HepG2 (cell line): Measurements from ENCODE around the gene MAPK8IP1. TPM values are rescaled to one million over a fixed set of nuclear protein-coding genes. Genes with fewer than 3 reads are reported as not detected.

ENCODE experiments used
- ATAC-seq: fragments of 200-7000 bp; cut with Tn5 transposase; 3 replicates; pipeline ENCODE4 v1.9.1; 2020; ENCODE audit warnings: mild to moderate bottlenecking, moderate library complexity
- BruUV-seq: library from RNA; stranded (reverse); fragments of 400-500 nt; replicated peaks from 2 replicates; lab custom pipeline; 2021; lab: Mats Ljungman, UMichigan
- CTCF ChIA-PET: fragments of 300-600 bp; formaldehyde crosslinking; extraction: SDS; loops from one replicate; lab custom pipeline; 2021; ENCODE audit warnings: low total read pairs, inconsistent platforms, low intra/inter-chr PET ratio; lab: Yijun Ruan, JAX
- POLR2A ChIA-PET: fragments of 350-600 bp; sonication (Branson Sonifier 250); formaldehyde crosslinking; loops from one replicate; lab custom pipeline; 2020; ENCODE audit warnings: antibody characterized with exemption, inconsistent platforms; lab: Yijun Ruan, JAX
- DNase-seq: peaks from one replicate; pipeline ENCODE4 v3.0.0-alpha.2; 2015; ENCODE audit warnings: low spot score
- FAIRE-seq: peaks from 3 replicates; lab custom pipeline; 2011; peaks lifted over from hg19 to GRCh38; lab: Jason Lieb, UNC
- H2AFZ ChIP-seq: one replicate; pipeline ENCODE4 v1.6.1; 2011; ENCODE audit warnings: low read length, inconsistent platforms
- H3K27ac ChIP-seq: fragments of 300-600 bp; 3 replicates; pipeline ENCODE4 v1.8.0; 2011; ENCODE audit warnings: mixed run types, mild to moderate bottlenecking, mixed read lengths, low read length, inconsistent platforms; ENCODE audit not compliant: insufficient read depth; ENCODE audit errors: extremely low read length
- H3K27me3 ChIP-seq, 2 experiments: fragments of 200-600 bp in 1 of 2; 2 replicates in 1 of 2; 3 replicates in 1 of 2; pipeline versions ENCODE4 v1.6.0 to v1.8.0; 2011; ENCODE audit warnings: low read length in 2 of 2, mild to moderate bottlenecking in 2 of 2, moderate library complexity in 2 of 2, inconsistent platforms in 1 of 2; ENCODE audit not compliant: insufficient read depth in 2 of 2, control insufficient read depth in 1 of 2
- H3K36me3 ChIP-seq, 2 experiments: fragments of 200-600 bp in 1 of 2; replicated peaks in 1 of 2; 2 replicates in 1 of 2; 3 replicates in 1 of 2; pipeline versions ENCODE4 v1.5.1 to v1.8.0; 2011; ENCODE audit warnings: low read length in 2 of 2, inconsistent platforms in 1 of 2; ENCODE audit not compliant: insufficient read depth in 2 of 2, control insufficient read depth in 1 of 2
- H3K4me1 ChIP-seq: 2 replicates; pipeline ENCODE4 v1.5.1; 2012; ENCODE audit warnings: low read length, inconsistent platforms; ENCODE audit not compliant: insufficient read depth
- H3K4me2 ChIP-seq: 2 replicates; pipeline ENCODE4 v1.6.0; 2011; ENCODE audit warnings: low read depth, low read length, inconsistent platforms
- H3K4me3 ChIP-seq, 3 experiments: fragments of 200-600 bp in 1 of 3; sonication (generic), shearing (Covaris generic) in 1 of 3; replicated peaks in 1 of 3; 2 replicates each; pipeline ENCODE4 v1.5.1; 2011 to 2016; ENCODE audit warnings: low read length in 3 of 3, inconsistent platforms in 2 of 3, low read depth in 2 of 3, mild to moderate bottlenecking in 2 of 3, control low read depth in 1 of 3, mixed read lengths in 1 of 3; ENCODE audit not compliant: insufficient read depth in 1 of 3
- H3K79me2 ChIP-seq: one replicate; pipeline ENCODE4 v1.6.1; 2011; ENCODE audit warnings: low read length, inconsistent platforms; ENCODE audit not compliant: insufficient read depth
- H3K9ac ChIP-seq: 2 replicates; pipeline ENCODE4 v1.6.0; 2011; ENCODE audit warnings: mild to moderate bottlenecking, low read depth, low read length, inconsistent platforms; ENCODE audit not compliant: insufficient read depth
- H3K9me3 ChIP-seq: 2 replicates; pipeline ENCODE4 v1.5.1; 2012; ENCODE audit warnings: mild to moderate bottlenecking, low read length
- H4K20me1 ChIP-seq: 2 replicates; pipeline ENCODE4 v1.6.0; 2011; ENCODE audit warnings: inconsistent platforms, mild to moderate bottlenecking, low read length, moderate library complexity; ENCODE audit not compliant: insufficient read depth
- ARID2 ChIP-seq: sonication (generic); formaldehyde crosslinking; IDR thresholded peaks from 2 replicates; pipeline ENCODE4 v1.8.1; 2022; ENCODE audit warnings: mild to moderate bottlenecking, missing genetic modification reagents, borderline replicate concordance
- GABPB1 ChIP-seq: IDR thresholded peaks from 2 replicates; pipeline ENCODE4 v1.6.1; 2016; ENCODE audit warnings: mild to moderate bottlenecking, missing genetic modification reagents, moderate library complexity, missing compliant biosample characterization
- GTF2F1 ChIP-seq: fragments of 150-350 bp; IDR thresholded peaks from 2 replicates; pipeline ENCODE4 v1.6.1; 2014; ENCODE audit warnings: low read length
- MEIS1 ChIP-seq: sonication (generic); formaldehyde crosslinking; IDR thresholded peaks from 2 replicates; pipeline ENCODE4 v1.9.0; 2021; ENCODE audit warnings: mild to moderate bottlenecking, missing genetic modification reagents, moderate library complexity, borderline replicate concordance
- NR2F2 ChIP-seq: IDR thresholded peaks from 2 replicates; pipeline ENCODE4 v1.6.1; 2012; ENCODE audit warnings: low read depth, inconsistent platforms, borderline replicate concordance
- POLR2G ChIP-seq: fragments of 200-400 bp; formaldehyde crosslinking; IDR thresholded peaks from 2 replicates; pipeline ENCODE4 v1.6.1; 2018; ENCODE audit warnings: mild to moderate bottlenecking, low read depth, low read length, moderate library complexity
- TCF12 ChIP-seq, 2 experiments: fragments of 450-650 bp in 1 of 2; sonication (generic) in 1 of 2; formaldehyde crosslinking in 1 of 2; IDR thresholded peaks; 2 replicates each; pipeline versions ENCODE4 v1.6.1 to v1.8.0; 2017 to 2022; ENCODE audit warnings: antibody characterized with exemption in 1 of 2, mild to moderate bottlenecking in 1 of 2, missing genetic modification reagents in 1 of 2, moderate library complexity in 1 of 2
- ZBED4 ChIP-seq: sonication (generic); formaldehyde crosslinking; IDR thresholded peaks from 2 replicates; pipeline ENCODE4 v1.4.0; 2020; ENCODE audit warnings: missing genetic modification reagents, borderline replicate concordance
- ZBTB43 ChIP-seq: sonication (generic); formaldehyde crosslinking; conservative IDR thresholded peaks from 2 replicates; pipeline ENCODE4 v1.4.0; 2020; ENCODE audit warnings: missing genetic modification reagents
- ZIK1 ChIP-seq: sonication (generic); formaldehyde crosslinking; IDR thresholded peaks from 2 replicates; pipeline ENCODE4 v1.5.0; 2020; ENCODE audit warnings: mild to moderate bottlenecking, low read depth, missing genetic modification reagents, borderline replicate concordance
- ZNF160 ChIP-seq: sonication (generic); formaldehyde crosslinking; IDR thresholded peaks from 2 replicates; pipeline ENCODE4 v1.8.0; 2022; ENCODE audit warnings: mild to moderate bottlenecking, inconsistent platforms, missing genetic modification reagents
- ZNF367 ChIP-seq: sonication (generic); formaldehyde crosslinking; IDR thresholded peaks from 2 replicates; pipeline ENCODE4 v1.4.0; 2020; ENCODE audit warnings: missing genetic modification reagents, borderline replicate concordance
- ZNF670 ChIP-seq: sonication (generic); formaldehyde crosslinking; IDR thresholded peaks from 2 replicates; pipeline ENCODE4 v1.8.0; 2022; ENCODE audit warnings: mild to moderate bottlenecking, missing genetic modification reagents, borderline replicate concordance
- ZNF703 ChIP-seq: sonication (generic); formaldehyde crosslinking; IDR thresholded peaks from 2 replicates; pipeline ENCODE4 v1.5.1; 2020; ENCODE audit warnings: missing genetic modification reagents, mild to moderate bottlenecking, moderate library complexity, borderline replicate concordance
- WGBS: methylation state at CpG from one replicate; pipeline ENCODE4 v1.1.6; 2017; ENCODE audit warnings: low lambda C conversion rate; 5-methylcytosine and 5-hydroxymethylcytosine counted together
- in situ Hi-C: cut with HindIII; loops from 2 replicates; pipeline ENCODE4 v1.10.0; 2017; ENCODE audit warnings: low pct_unique_long_range_greater_than_20kb; ENCODE audit not compliant: extremely low pct_ligation_motif_present
- intact Hi-C: fragments of 100-400 bp; cut with micrococcal nuclease; formaldehyde crosslinking; loops from one replicate; pipeline ENCODE4 v1.10.0; 2022; ENCODE audit not compliant: unreplicated experiment
- polyA plus RNA-seq, 8 experiments: library from polyadenylated mRNA; depleted of rRNA in 3 of 8; stranded (reverse) in 7 of 8; unstranded in 1 of 8; fragments of >200 nt; fragmentation: Illumina TruSeq in 4 of 8; extraction: Trizol in 4 of 8; gene quantifications; 2 replicates each; pipeline versions ENCODE4 v1.2.1 to v1.2.3, GENCODE V29; 2011 to 2016; ENCODE audit warnings: low read depth in 4 of 8, missing spikeins in 1 of 8, mixed read lengths in 1 of 8; ENCODE audit not compliant: insufficient read depth in 1 of 8
- total RNA-seq, 5 experiments: library from RNA; depleted of rRNA; stranded (reverse); fragments of >200 nt; fragmentation: Illumina TruSeq; extraction: Trizol; gene quantifications; 2 replicates each; pipeline ENCODE4 v1.2.3, GENCODE V29; 2016; ENCODE audit warnings: low read depth in 1 of 5
- TF ChIP-seq, protein P1 (sequence below): sonication (generic); formaldehyde crosslinking; IDR thresholded peaks from 2 replicates; pipeline ENCODE4 v1.5.0; 2020; ENCODE audit warnings: mild to moderate bottlenecking, missing genetic modification reagents, borderline replicate concordance

MAPK8IP1 gene
- total and polyA plus RNA-seq, 2 of the 13 experiments (the other 11 are each of a cell fraction or from before 2014, with no cell fraction given), result 2.2 to 4.2 TPM

DNA sequence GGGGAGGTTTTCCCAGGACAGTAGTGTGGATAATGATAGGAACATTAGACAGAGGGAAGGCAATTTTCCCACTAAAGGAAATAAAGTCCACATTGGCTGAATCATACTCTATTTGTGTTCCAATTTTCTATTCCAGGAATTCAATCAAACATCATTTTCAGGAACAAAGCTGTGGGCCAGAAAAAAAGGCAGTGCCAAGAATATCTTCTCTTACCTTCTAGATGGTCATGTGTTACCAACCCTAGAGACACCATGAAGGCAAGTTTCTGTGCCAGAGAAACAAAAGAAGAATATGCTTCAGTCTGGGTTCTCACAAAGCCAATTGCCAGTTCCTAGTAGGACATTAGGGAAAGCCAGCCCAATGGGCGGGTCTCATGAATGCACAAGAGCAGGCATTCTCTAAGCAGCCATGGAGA lies 64.5 kb downstream of the MAPK8IP1 start:
- Histone ChIP-seq H3K9ac (no peak overlapping the region), H3K79me2 (no peaks in the 10 kb centered on the region), H3K4me1 (no peaks in the 10 kb centered on the region), H3K9me3 (no peaks in the 10 kb centered on the region), H3K36me3 (peaks cover 17 to 25% of the 10 kb centered on the region in 2 experiments; a peak in 4 of 5 replicates)
- ATAC-seq (no peak), FAIRE-seq (no peak)
- BruUV-seq, result no TSS peak
- intact Hi-C loops, result no loop called here
- POLR2A ChIA-PET, result no interaction called here
- in situ Hi-C loops, result no loop called here
- TF ChIP-seq POLR2G, result no peak
- no peak for TF ChIP-seq ZNF670 (CRISPR knock-in tag)
- TF ChIP-seq ARID2 (CRISPR knock-in tag), result no peak
- TF ChIP-seq, protein P1, sequence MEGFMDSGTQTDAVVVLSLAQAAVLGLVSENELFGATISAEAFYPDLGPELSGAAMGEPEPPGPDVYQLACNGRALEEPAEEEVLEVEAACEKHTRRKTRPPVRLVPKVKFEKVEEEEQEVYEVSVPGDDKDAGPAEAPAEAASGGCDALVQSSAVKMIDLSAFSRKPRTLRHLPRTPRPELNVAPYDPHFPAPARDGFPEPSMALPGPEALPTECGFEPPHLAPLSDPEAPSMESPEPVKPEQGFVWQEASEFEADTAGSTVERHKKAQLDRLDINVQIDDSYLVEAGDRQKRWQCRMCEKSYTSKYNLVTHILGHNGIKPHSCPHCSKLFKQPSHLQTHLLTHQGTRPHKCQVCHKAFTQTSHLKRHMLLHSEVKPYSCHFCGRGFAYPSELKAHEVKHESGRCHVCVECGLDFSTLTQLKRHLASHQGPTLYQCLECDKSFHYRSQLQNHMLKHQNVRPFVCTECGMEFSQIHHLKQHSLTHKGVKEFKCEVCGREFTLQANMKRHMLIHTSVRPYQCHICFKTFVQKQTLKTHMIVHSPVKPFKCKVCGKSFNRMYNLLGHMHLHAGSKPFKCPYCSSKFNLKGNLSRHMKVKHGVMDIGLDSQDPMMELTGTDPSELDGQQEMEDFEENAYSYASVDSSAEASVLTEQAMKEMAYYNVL, result no peak
- TF ChIP-seq GABPB1 (CRISPR knock-in tag), result no peak
- TF ChIP-seq GTF2F1, result no peak
- TF ChIP-seq NR2F2, result no peak
- no peak for TF ChIP-seq ZIK1 (CRISPR knock-in tag)
- TF ChIP-seq ZBED4, result no peak
- no peak for TF ChIP-seq ZNF160 (CRISPR knock-in tag)
- no peak for TF ChIP-seq ZBTB43 (CRISPR knock-in tag)
- no peak for TF ChIP-seq ZNF367 (CRISPR knock-in tag)
- no peak for TF ChIP-seq TCF12 (IDR thresholded peaks at IDR 0.05)
- no peak for TF ChIP-seq TCF12 (CRISPR knock-in tag; IDR thresholded peaks at IDR 0.05)
- TF ChIP-seq MEIS1 (CRISPR knock-in tag), result no peak
- no peak for TF ChIP-seq ZNF703
- TF ChIP-seq, all 625 proteins: peak for 0
- CTCF ChIA-PET, result no interaction called here
- 100% methylated on average over 1 of the region's 1 CpG for WGBS
- Histone ChIP-seq H3K4me2 (no peak overlapping the region), H3K4me3 (no peak overlapping the region), H3K27ac (no peak overlapping the region), H3K27me3 (no peaks in the 10 kb centered on the region), H2AFZ (no peak overlapping the region), H4K20me1 (no peaks in the 10 kb centered on the region)
- no peak for DNase-seq
